Raji (cell line): ENCODE measurements around the gene OR6C75.

Experiments used
- POLR2A ChIP-seq: IDR thresholded peaks from 2 replicates; pipeline ENCODE4 v1.6.1; 2011; ENCODE audit warnings: low read depth, low read length, control low read depth; ENCODE audit not compliant: insufficient read depth

Gene OR6C75

DNA sequence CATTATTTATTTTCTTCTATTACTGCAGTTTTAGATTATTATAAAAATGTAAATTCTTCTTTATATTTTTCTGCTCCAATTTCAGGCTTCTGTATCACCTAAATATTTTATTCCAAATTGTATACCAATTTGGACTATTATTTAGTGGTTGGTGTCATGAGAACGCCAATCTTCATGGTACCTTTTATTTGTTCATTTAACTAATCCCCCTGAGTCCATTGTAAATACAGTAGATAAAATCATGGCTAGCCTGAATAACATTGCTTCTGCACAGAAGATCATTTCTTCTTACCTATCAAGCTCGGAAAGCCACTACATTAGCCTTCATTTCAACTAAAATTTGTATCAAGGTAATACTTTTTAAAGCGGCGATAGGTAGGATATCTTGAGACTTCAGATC lies at the start of gene OR6C75:
TSS of gene OR6C75 (plus strand) at position 301 of the 400 bp plus-strand sequence. CDS start 2,136 bp downstream, outside the sequence.
- TF ChIP-seq POLR2A = no peak

DNA sequence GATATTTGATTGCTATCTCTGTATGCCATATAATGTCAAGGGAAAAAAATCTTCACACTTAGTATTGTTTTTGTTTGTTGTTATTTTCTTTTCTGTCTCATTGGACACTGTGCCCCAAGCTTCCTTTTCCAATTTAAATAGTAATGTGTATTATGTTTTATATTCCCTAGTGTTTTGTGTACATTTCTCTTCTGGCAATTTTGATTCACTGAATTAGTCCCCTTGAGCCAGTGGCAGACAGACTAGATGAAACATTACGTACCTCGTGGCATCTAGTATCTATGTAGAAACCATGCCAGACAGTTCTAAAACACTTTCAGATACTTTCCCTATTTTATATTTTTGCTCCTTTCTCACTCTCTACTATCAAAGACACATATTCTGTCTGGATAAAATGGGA lies 48.7 kb upstream of the OR6C75 start, which contains the start of gene OR6C1:
TSS of gene OR6C1 (plus strand) at position 301 of the 400 bp plus-strand sequence. CDS start 6,257 bp downstream, outside the sequence.
- TF ChIP-seq POLR2A = no peak

DNA sequence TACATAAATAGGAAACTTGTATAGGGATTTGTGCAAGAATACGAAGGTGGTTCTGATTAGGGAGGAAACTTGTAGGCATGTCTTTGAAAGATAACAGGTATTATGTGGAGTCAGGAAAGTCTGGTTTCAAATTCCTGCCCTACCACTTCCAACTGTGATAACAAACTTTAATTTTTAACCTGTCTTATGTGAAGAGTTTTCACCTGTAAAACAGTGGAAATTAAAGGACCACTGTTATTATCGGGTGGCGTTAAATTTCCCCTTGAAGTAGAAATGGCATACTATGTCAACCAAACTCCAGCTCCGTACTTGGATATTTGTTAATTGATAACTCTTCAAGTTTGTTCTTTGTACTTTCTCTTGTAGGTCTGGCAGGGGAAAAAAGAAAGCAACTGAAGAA lies 42.6 kb upstream of the OR6C75 start:
- no peak for TF ChIP-seq POLR2A

DNA sequence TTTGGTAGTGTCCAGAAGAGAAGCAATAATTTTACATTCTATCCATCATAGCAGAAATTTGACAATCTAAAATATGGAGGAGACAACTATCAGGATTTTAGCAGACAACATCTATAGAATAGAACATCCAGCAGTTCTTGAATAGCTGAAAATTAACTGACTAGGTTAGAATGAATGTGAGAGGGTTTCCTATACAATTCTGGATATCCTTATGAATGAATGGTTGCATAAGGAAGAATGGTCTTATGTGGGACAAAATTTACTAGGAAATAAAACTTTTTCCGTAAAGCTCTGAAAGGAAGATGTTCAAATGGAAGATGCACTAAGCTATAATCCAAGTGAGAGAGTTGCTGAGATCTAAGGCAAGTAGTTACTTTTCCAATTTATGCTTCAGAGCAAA lies 32.3 kb upstream of the OR6C75 start, which contains the start of gene OR6C3:
TSS of gene OR6C3 (plus strand) at position 301 of the 400 bp plus-strand sequence. CDS start 955 bp downstream, outside the sequence.
- no peak for TF ChIP-seq POLR2A

DNA sequence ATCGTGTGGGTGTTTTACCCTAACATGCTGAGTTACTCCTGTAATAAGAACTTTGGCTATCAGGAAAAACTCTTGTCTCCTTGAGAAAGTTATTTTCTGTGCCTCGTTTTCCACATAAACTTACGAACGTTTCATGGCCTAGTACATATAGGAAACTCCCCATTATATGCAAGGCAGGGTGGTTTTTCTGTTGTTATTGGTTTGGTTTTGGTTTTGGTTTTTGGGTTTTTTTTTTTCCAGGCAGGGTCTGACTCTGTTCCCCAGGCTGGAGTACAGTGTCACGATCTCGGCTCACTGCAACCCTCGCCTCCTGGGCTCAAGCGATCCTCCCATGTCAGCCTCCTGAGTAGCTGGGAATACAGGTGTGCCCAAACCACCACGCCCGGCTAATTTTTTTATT lies 26.8 kb upstream of the OR6C75 start:
- no peak for TF ChIP-seq POLR2A

DNA sequence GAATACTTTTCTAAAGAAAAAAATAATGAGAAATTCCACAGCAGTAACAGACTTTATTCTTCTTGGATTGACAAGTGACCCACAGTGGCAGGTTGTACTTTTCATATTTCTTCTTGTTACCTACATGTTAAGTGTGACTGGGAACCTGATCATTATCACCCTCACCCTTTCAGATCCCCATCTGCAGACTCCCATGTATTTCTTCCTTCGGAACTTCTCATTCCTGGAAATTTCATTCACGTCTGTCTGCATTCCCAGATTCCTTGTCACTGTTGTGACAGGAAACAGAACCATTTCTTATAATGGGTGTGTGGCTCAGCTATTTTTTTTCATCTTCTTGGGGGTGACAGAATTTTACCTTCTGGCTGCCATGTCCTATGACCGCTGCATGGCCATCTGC lies 2.3 kb downstream of the OR6C75 start:
- TF ChIP-seq POLR2A = no peak

DNA sequence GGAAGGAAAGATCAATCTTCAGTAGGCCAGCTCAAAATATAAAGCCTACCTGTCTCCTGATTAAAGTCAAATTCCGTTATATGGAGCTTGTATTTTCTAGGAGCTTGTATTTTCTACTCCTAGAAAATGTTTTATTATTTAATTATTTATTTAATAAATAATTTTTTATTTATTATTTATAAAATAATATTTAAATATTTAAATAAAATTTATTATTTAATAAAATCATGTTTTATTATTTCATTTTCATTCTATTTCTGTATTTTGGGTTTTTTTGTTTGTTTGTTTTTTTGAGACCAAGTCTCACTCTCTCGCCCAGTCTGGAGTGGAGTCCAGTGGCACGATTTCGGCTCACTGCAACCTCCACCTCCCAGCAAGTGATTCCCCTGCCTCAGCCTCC lies 9.7 kb downstream of the OR6C75 start:
- TF ChIP-seq POLR2A = no peak

DNA sequence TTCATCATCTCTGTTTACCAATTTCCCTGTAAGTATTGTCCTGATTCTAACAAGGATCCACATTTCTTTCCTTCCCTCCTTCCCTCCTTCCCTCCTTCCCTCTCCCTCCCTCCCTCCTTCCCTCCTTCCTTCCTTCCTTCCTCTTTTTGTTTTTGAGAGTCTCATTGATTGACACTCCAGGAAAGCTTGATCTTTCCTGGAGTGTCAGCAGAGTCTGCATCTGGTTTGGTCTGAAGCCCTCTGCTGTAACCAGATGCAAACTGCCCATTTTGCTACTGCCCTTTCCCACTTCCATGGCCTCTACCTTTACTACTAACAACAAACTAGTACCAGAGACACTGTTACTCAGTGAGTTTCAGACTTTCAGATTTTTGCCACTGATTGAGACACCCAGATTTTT lies 23.1 kb downstream of the OR6C75 start:
- no peak for TF ChIP-seq POLR2A

DNA sequence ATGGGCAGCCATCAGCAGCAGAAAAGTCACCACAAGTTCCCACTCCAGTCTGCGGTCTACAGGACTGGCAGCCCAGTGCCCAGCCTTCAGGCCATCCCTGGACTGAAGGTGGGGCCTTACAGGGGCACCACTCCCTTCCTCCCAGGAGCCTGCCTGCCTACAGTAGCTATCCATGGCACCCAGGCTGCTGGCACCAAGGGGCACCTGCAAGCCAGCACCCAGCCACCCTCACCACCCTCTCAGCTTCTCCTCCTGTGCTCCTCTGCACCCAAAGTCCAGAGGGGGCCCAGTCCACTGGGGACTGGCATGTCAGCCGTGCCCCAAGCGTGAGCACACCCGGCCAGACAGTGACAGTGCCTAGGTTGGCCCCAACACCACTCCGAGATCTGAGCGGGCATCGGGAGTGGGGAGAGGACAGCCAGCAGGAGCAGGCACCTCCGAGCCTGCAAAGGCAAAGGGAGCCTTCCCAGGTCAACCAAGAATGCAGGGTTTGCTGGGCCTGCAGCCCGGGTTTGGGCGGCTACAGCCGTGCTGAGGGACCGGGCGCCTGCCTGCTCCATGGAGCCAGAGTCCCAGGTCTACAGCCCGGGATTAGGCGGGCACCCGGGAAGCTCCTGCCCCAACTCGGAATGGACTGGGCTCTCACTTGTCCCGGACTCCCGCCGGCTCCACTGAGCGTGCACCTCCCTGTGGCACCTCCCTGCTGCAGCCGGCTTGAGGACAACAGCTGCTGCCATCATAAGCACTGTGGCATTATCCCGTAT lies 29.4 kb downstream of the OR6C75 start:
- no peak for TF ChIP-seq POLR2A

DNA sequence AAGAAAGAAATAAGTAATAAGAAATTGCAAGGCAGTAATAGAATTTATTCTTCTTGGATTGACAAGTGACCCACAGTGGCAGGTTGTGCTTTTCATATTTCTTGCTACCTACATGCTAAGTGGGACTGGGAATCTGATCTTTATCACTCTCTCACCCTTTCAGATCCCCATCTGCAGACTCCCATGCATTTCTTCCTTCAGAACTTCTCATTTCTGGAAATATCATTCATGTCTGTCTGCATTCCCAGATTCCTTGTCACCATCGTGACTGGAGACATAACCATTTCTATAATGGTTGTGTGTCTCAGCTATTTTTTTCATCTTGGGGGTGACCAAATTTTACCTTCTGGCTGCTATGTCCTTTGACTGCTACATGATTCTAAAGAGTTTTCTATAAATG lies 33.6 kb downstream of the OR6C75 start:
- TF ChIP-seq POLR2A = no peak

DNA sequence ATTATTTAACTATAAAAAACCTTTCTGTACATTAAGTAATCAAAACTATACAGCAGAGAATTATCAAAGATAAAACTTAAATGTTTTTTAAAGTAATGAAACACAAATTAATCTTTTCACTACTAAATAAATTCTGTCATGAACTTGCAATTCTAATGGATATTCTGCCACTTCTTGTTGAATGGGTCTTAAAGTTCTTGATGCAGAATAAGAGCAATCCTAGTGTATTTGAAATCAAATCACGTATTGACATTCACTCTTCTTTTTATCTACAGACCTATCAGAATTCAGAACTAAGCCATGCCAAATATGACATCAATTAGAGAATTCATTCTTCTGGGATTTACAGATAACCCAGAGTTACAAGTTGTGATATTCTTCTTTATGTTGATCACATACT lies 37.5 kb downstream of the OR6C75 start, which contains the start of gene OR6C65:
TSS of gene OR6C65 (plus strand) at position 301 of the 400 bp plus-strand sequence. CDS start at position 301, 0 bp downstream.
- no peak for TF ChIP-seq POLR2A

DNA sequence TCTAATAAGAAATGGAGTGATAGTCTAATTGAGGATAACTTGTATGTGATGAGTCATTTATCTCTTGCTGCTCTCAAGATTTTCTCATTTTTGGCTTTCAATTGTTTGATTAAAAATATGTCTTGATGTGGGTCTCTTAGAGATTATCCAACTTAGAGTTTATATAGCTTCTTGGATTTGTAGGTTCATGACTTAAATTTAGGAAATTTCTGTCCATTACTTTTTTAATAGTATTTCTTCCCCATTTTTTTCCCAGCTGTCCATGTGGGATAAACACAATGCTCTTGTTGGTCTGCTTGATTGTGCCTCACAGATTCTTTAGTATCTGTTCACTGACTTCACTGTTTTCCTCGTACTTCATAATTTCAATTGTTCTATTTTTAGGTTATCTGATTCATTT lies 45.1 kb downstream of the OR6C75 start:
- TF ChIP-seq POLR2A = no peak

DNA sequence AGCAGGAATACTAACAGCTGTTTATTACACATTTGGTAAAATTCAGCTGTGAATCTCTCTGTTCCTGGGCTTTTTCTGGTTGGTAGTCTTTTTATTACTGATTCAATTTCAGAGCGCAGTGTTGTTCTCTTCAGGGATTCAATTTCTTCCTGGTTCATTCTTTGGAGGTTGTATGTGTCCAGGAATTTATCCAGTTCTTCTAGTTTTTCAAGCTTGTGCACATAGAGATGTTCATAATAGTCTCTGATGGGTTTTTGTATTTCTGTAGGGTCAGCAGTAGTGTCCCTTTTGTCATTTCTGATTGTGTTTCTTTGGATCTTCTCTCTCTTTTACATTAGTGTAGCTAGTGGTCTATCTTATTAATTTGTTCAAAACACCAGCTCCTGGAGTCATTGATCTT lies 54.2 kb downstream of the OR6C75 start:
- no peak for TF ChIP-seq POLR2A
